Ishikawa (cell line): ENCODE data around the gene MEDAG.

Experiments
- CEBPB ChIP-seq: IDR thresholded peaks from 2 replicates; pipeline ENCODE4 v1.6.1; 2012
- CREB1 ChIP-seq: IDR thresholded peaks from 2 replicates; pipeline ENCODE4 v1.6.1; 2012; ENCODE audit warnings: low read depth
- EGR1 ChIP-seq: IDR thresholded peaks from 2 replicates; pipeline ENCODE4 v1.6.1; 2012
- EP300 ChIP-seq: IDR thresholded peaks from 2 replicates; pipeline ENCODE4 v1.6.1; 2012; ENCODE audit warnings: borderline replicate concordance
- FOXM1 ChIP-seq: IDR thresholded peaks from 2 replicates; pipeline ENCODE4 v1.6.1; 2012; ENCODE audit warnings: low read depth, borderline replicate concordance
- NFIC ChIP-seq: IDR thresholded peaks from 2 replicates; pipeline ENCODE4 v1.6.1; 2012
- RAD21 ChIP-seq: IDR thresholded peaks from 2 replicates; pipeline ENCODE4 v1.6.1; 2012; ENCODE audit warnings: low read depth
- TAF1 ChIP-seq: IDR thresholded peaks from 2 replicates; pipeline ENCODE4 v1.6.1; 2012; ENCODE audit warnings: low read depth, mild to moderate bottlenecking
- TCF12 ChIP-seq: IDR thresholded peaks from 2 replicates; pipeline ENCODE4 v1.6.1; 2012; ENCODE audit warnings: low read depth
- TEAD4 ChIP-seq: IDR thresholded peaks from 2 replicates; pipeline ENCODE4 v1.6.1; 2012
- YY1 ChIP-seq: IDR thresholded peaks from 2 replicates; pipeline ENCODE4 v1.6.1; 2012; ENCODE audit warnings: low read depth
- ZBTB7A ChIP-seq: IDR thresholded peaks from 2 replicates; pipeline ENCODE4 v1.6.1; 2012; ENCODE audit warnings: low read depth
- TF ChIP-seq, protein P1 (sequence below): IDR thresholded peaks from 2 replicates; pipeline ENCODE4 v1.6.1; 2012
- TF ChIP-seq, protein P2 (sequence below): IDR thresholded peaks from 2 replicates; pipeline ENCODE4 v1.6.1; 2012
- TF ChIP-seq, protein P3 (sequence below): IDR thresholded peaks from 2 replicates; pipeline ENCODE4 v1.6.1; 2012; ENCODE audit warnings: low read depth, mild to moderate bottlenecking

The MEDAG gene

DNA sequence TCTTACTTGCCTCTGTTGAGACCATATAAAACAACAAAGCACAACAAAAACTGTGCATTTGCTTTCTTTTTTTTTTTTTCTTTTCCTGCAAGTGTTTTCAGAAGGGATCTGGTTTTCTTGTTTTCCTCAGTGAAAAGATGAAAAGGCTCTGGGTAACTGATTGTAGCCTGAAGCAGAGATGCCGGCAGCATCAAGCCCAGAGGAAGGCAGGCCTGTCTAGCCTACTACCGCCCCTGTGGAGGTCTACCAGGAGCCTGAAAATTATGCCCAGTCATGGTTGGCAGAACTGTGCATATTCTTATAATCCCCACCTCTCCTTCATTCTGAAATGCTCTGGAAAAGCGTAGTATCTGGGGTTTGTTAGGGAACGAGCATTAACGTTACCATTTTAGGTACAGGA, 32.6 kb upstream of the MEDAG start:
- TF ChIP-seq CREB1 = no peak
- no peak for TF ChIP-seq TAF1
- no peak for TF ChIP-seq FOXM1
- TF ChIP-seq CEBPB = no peak
- no peak for TF ChIP-seq TCF12
- TF ChIP-seq, protein P1, sequence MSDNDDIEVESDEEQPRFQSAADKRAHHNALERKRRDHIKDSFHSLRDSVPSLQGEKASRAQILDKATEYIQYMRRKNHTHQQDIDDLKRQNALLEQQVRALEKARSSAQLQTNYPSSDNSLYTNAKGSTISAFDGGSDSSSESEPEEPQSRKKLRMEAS = no peak
- no peak for TF ChIP-seq ZBTB7A
- no peak for TF ChIP-seq RAD21
- TF ChIP-seq, protein P2, sequence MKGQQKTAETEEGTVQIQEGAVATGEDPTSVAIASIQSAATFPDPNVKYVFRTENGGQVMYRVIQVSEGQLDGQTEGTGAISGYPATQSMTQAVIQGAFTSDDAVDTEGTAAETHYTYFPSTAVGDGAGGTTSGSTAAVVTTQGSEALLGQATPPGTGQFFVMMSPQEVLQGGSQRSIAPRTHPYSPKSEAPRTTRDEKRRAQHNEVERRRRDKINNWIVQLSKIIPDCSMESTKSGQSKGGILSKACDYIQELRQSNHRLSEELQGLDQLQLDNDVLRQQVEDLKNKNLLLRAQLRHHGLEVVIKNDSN = no peak
- TF ChIP-seq, protein P3, sequence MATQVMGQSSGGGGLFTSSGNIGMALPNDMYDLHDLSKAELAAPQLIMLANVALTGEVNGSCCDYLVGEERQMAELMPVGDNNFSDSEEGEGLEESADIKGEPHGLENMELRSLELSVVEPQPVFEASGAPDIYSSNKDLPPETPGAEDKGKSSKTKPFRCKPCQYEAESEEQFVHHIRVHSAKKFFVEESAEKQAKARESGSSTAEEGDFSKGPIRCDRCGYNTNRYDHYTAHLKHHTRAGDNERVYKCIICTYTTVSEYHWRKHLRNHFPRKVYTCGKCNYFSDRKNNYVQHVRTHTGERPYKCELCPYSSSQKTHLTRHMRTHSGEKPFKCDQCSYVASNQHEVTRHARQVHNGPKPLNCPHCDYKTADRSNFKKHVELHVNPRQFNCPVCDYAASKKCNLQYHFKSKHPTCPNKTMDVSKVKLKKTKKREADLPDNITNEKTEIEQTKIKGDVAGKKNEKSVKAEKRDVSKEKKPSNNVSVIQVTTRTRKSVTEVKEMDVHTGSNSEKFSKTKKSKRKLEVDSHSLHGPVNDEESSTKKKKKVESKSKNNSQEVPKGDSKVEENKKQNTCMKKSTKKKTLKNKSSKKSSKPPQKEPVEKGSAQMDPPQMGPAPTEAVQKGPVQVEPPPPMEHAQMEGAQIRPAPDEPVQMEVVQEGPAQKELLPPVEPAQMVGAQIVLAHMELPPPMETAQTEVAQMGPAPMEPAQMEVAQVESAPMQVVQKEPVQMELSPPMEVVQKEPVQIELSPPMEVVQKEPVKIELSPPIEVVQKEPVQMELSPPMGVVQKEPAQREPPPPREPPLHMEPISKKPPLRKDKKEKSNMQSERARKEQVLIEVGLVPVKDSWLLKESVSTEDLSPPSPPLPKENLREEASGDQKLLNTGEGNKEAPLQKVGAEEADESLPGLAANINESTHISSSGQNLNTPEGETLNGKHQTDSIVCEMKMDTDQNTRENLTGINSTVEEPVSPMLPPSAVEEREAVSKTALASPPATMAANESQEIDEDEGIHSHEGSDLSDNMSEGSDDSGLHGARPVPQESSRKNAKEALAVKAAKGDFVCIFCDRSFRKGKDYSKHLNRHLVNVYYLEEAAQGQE = no peak
- TF ChIP-seq EGR1 = no peak
- no peak for TF ChIP-seq YY1

DNA sequence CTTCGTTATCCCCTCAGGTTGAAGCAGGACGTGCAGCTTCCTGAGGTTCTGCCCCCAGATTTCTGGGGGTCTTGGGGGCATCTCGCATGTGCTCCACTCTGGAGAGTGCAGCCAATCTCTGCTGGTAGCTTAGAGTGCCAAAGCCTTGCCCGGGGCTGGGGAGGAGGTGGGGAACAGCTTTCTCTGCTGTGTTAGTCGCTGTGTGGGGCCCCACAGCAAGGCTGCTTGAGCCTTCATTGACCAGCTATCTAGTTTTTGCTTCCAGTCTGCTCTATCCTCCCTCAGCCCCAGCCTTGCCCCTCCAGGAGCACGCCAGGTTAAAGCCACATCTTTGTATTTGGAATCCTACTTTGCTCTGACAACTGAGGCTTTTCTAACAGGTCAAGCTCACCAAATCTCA, 32.0 kb upstream of the MEDAG start:
- TF ChIP-seq CEBPB (no peak), TAF1 (no peak), EP300 (no peak), RAD21 (no peak), CREB1 (no peak), TCF12 (no peak), NFIC (no peak)
- TF ChIP-seq, protein P2 = no peak

DNA sequence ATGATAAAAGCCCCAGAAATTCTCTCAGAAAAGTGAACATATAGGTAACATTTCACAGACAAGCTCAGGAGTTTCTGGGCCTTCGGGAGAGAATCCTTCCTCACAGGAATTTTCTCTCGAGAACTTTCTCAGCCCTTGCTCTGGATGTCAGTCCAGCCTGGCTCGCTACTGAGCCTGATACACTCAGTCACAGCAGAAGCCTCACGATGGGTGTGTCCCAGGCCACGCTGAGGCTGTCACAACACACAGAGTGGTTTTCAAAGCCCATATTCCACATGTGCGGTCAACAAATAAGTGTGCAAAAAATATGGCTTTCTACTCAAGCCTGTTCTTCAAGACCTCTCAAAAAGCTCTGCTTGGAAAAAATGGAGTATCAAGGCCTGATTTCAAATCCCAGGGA, 31.5 kb upstream of the MEDAG start:
- TF ChIP-seq TAF1 = no peak
- no peak for TF ChIP-seq FOXM1
- TF ChIP-seq, protein P2 = no peak
- no peak for TF ChIP-seq EGR1
- no peak for TF ChIP-seq RAD21
- TF ChIP-seq CREB1 = no peak
- TF ChIP-seq, protein P1 = no peak
- TF ChIP-seq ZBTB7A = no peak
- TF ChIP-seq, protein P3 = no peak
- no peak for TF ChIP-seq EP300

DNA sequence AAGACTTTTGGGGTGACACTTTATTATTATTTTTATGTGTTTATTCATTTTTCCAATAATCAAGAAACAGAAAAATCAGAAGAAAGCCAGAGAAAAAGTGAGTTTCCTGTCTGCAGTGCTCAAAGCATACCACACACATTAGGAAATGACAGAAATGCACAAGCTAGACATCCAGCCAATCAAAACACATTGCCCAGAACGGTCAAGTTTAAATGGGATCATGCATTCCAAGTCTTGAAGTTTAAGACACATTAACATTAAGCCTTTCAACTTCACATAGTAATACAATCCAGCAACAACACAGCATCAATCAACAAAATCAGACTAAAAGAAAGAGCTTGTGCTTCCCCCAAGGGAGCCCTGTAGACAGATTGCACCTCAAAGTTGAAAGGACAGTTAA, 28.7 kb upstream of the MEDAG start:
- TF ChIP-seq EGR1 (no peak), RAD21 (no peak), ZBTB7A (no peak), TEAD4 (no peak), CEBPB (no peak), FOXM1 (no peak), CREB1 (no peak), NFIC (no peak), YY1 (no peak), EP300 (no peak), TCF12 (no peak), TAF1 (no peak)
- TF ChIP-seq, protein P1 = no peak
- TF ChIP-seq, protein P2 = no peak
- TF ChIP-seq, protein P3 = no peak
